Left forelimb (tissue), 1 donor: ENCODE results near the gene ABHD11.
A peak's percentile ranks its signal among the peaks of the same experiment; 100 is the strongest.
"Not testable (repeated sequence)": the region's sequence is repeated elsewhere in the genome, so short reads cannot be mapped to it uniquely, and the experiment has no call there.

Experiments used
- DNase-seq: peaks from one replicate; pipeline ENCODE4 v3.0.0-alpha.2; 2018; ENCODE audit warnings: low spot score

ABHD11 gene

DNA sequence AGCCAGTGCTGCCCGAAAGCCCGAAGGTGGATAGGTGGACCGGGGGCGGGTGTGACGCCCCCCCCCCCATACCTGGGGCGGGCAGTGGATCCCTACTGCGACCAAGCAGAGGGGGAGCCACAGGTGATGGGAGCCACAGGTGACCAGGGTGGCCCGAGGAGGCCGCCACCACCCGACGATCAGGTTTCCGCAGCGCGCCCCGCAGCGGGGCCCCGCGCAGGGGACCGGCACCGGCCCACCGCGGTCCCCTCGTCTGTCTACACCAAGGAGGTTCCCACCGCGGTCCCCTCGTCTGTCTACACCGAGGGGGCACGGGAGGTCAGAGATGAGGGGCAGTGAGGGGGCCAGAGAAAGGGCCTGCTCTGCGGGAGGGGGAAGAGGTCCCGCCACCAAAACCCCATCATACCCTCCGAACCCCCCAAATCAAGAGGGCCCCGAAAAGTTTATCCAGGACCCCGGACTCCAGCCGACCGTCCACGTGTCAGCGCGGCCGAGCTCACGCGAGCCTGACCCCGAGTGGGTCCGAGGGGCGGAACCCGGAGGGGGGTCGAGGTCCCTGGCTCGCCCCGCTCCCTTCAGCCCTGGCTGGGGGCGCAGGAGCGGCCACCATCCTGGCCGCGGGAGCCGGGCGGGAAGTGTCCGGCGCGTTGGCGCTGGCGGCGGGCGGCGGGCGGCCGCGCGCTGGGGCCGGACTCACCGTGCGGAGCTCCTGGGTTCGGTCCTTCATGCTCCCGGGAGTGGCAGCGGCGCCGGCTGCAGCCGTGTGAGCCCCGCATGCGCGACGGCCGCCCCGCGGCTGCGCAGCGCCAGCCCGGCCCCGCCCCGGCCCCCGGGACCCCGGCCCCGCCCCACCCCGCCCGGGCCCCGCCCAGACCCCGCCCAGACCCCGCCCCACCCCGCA is 19.4 kb downstream of the ABHD11 start, which contains the start of gene STX1A:
Gene STX1A, minus strand, starts transcription at position 765 of the 901 bp plus-strand sequence. Its CDS starts 38 bp downstream, at position 727.
- DNase-seq: no peak

- no peak for DNase-seq
These were observed 20.1 kb downstream of the ABHD11 start for GRCh38 chr7:73718438-73718881.

DNA sequence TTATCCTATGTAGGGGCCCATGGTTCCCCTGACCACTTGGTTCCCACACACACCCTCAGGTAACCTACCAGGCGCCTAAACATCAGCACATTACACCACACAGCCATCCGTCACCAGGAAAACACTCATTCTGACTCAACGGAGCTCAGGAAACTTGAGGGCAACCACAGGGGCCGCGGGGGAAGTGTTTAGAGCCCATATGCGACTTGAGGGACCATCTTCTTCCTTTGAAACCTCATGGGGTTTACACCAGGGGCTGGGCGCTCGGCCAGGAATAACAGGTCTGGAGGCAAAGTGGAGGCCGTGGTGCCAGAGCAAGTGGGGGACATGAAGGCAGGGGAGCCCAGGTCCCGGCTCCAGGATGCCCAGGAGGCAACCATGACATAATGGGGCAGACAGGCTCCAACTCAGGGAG is 20.6 kb downstream of the ABHD11 start:
- no peak for DNase-seq

DNA sequence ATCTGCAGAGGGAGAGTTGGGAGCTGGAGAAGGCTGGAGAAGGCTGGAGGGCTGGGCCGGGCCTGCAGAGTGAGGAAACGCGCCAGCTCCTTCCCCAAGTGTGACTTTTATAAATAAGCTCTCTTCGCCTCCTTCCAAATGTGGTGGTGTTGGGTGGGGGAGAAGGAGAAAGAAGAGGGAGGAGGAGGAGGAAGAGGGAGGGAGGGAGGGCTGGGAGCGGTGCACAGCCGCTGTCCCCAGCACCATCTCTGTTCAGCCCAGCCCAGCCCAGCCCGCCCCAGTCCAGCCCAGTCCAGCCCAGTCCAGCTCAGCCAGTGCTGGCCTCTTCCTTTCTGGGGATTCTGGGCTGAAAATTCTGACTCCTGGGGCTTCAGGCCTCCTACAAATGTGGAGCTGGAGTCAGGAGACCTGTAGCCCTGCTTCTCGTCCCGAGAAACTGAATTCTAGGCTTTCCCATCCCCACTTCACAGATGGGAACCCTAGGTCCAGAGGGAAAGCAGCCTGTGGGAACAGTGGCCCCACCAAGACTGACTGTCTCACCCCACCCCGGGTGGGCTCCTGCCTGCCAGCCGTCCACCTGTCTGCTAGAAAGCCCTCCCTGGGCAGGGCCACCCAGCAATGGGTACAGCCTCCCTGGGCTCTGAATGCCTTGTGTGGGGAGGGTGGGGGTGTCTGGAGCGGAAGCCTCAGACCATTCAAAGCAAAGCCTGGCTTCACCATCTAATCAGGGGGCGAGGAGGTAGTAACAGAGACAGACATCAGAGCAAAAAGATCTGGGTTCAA is 21.4 kb downstream of the ABHD11 start:
- DNase-seq: no peak

- DNase-seq: no peak
These were observed 22.2 kb downstream of the ABHD11 start for GRCh38 chr7:73716318-73716890.

GRCh38 chr7:73715648-73716317 is 22.8 kb downstream of the ABHD11 start:
- no peak for DNase-seq

DNA sequence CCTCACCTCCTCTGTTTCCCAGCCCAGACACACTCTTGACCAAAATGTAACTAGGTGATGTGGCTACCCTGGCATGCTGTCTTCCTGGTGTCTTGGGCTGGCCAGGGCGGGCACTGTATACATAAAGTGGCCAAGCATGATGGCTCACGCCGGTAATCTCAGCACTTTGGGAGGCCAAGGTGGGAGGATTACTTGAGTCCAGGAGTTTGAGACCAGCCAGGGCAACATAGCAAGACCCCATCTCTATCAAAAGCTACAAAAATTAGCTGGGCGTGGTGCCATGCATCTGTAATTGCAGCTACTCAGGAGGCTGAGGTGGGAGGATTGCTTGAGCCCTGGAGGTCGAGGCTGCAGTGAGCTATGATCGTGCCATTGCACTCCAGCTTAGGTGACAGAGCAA is 25.3 kb downstream of the ABHD11 start:
- DNase-seq: not testable (repeated sequence)

GRCh38 chr7:73712773-73713172 is 25.8 kb downstream of the ABHD11 start:
- DNase-seq: no peak

DNA sequence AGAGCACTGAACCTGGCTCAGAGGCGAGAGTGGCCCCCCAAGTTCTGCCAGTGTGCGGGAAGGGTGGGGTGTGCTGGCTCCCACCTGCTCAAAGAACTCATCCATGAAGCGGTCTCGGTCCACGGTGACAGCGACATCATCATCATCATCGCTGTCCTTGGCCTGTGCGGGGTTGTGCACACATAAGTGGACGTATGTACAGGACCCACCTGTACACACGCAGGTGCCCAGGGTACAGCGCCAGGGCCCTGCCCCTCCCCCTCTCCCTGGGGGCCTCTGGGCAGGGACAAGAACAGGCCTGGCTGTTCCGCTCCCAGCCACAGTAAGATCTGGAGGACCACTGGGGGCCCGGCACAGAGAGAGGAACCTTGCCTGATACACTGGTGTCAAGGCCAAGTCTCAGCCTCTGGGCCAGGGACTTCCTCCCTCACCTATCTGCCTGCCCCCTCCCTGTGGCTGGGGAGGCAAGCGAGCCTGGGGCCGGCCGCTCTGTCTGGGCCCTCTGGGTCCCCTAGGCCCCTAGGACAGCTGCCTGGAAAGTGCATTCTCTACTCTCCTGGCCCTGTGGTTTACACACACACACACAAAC is 29.5 kb downstream of the ABHD11 start:
- DNase-seq: peak; percentile 59

DNA sequence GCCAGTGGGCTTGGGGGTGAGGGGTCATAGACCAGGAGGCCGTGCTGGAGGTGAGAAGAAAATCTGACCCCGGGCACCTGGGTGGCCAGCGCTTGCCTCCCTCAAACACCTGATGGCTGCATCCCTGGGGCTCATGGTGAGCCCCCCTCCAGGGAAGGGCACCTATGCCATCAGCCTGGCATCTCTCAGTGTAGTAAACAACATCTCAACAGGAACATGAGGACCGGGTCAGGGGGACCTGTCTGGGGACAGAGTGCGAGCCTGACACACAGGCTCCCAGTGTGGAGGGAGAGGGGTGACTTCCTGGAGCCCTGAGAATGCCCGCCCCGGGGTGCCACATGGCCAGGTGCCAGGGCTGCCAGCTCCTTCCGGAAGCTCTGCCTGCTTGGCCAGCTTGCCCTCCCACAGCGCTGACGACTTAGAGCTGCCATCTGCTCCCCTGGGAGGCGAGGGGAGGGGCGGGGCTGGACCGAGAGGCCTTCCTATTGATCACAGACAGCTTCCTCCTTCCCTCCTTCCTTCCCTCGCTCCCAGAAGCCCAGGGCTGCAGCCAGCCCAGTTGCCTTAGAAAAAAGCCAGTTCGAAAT is 31.5 kb downstream of the ABHD11 start:
- peak; percentile 60 for DNase-seq

GRCh38 chr7:73706126-73707044 is 32.2 kb downstream of the ABHD11 start:
- DNase-seq: no peak

- no peak for DNase-seq
These were observed 33.1 kb downstream of the ABHD11 start for GRCh38 chr7:73705551-73705920.

- DNase-seq: no peak
These were observed 33.7 kb downstream of the ABHD11 start for GRCh38 chr7:73704640-73705550.

GRCh38 chr7:73703757-73704639 is 34.6 kb downstream of the ABHD11 start:
- DNase-seq: peak; percentile 92

DNA sequence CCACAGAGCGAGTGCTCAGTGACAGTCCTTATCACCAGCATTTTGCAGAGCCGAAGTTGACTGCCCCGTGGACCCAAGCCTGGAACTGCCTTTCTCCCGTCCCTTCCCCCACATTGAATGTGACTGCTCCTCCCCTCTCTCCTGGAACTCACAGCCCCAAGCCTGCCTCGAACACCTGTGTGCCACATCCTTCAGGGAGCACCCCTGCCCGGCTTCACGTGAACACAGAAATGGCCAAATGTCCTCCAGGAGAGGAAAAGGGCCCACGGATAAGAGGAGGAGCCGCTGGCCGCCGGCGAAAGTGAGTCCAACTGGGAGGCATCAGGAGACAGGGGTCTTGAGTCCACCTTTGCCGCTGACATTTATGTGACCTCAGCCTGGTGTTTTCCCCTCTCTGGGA is 35.4 kb downstream of the ABHD11 start:
- no peak for DNase-seq

DNA sequence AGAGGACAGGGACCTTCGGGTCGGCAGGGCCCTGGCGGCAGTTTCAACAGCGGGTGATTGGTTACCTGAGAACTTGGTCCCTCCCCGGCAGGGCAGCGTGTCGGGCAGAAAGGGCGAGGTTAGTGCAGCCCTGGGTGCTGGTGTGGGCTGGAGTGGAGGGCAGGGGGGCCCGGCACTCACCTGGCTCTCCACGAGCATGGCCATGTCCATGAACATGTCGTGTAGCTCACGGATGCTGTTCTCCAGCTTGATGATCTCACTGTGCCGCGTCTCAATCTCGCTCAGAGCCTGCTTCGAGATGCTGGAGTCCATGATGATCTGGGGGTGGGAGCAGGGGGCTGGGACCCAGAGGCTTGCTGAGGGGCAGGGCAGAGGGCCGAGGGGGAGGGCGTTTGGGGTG is 35.9 kb downstream of the ABHD11 start:
- DNase-seq: no peak

DNA sequence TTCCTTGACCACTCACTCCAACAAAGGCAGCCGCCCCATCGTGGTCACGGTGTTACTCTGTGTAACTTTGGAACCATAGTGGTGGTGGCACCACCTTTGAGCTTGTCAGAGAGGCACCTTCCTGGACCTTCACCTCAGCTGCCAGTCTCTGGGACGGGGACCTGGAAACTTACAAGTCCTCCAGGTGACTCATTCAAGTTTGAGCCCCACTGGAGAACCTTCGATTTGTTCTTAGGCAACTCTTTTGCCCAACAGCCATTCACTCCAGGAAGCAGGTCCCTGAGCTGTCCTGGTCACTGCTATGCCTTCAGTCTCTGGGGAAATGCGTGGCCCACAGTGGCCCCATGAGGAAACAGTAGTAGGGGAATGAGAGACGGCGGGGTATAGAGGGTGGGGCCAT is 36.4 kb downstream of the ABHD11 start:
- no peak for DNase-seq
